ENCODE measurements around the gene SFXN5. TPM values are rescaled to one million over a fixed set of nuclear protein-coding genes. Genes with fewer than 3 reads are reported as not detected.

Gene SFXN5
- polyA plus RNA-seq, 3 donors, result 5.9 to 28.6 (median 9.5) TPM

DNA sequence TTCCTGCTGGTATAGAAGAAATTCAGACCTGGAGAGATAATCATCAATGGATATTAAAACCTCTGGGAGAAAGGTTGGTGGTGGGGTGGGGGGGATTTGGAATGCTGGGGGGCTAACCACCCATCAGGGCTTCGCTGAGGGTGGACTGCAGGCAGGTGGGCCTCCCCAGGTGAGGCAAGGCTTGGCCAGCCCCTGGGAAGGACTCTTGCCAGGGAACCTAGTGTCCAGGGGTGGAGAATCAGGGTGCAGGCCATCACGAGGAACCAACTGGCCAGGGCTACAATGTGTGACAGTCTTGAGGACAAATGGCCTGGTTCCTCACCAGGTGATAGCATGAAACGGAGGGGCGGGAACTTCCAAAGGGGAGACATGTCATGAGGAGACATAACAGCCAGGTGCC, 29.4 kb upstream of the SFXN5 start:
- no peak overlapping the region for H3K4me3 Mint-ChIP-seq
- no peaks in the 10 kb centered on the region for H3K36me3 ChIP-seq (replicated peaks in 1 of 2; ENCODE audit: control insufficient read depth in 1 of 2, insufficient read depth in 2 of 2, low read length in 2 of 2)
- DNase-seq, result no peak
- H3K9ac ChIP-seq (ENCODE audit: insufficient read depth, low read length, poor library complexity, severe bottlenecking), result no peak overlapping the region
- H3K4me3 ChIP-seq (replicated peaks in 1 of 3; ENCODE audit: low read depth in 2 of 3, low read length in 3 of 3), result no peak overlapping the region
- WGBS (ENCODE audit: insufficient coverage), result 91% methylated on average over 2 of the region's 4 CpGs
- intact Hi-C loops (cut with micrococcal nuclease), result no loop called here
- no peaks in the 10 kb centered on the region for H4K20me1 ChIP-seq (ENCODE audit: insufficient read depth, low read length)
- H3K4me2 ChIP-seq (replicated peaks; ENCODE audit: extremely low read depth, low read length, poor library complexity, severe bottlenecking), result no peak overlapping the region
- TF ChIP-seq, protein P1, sequence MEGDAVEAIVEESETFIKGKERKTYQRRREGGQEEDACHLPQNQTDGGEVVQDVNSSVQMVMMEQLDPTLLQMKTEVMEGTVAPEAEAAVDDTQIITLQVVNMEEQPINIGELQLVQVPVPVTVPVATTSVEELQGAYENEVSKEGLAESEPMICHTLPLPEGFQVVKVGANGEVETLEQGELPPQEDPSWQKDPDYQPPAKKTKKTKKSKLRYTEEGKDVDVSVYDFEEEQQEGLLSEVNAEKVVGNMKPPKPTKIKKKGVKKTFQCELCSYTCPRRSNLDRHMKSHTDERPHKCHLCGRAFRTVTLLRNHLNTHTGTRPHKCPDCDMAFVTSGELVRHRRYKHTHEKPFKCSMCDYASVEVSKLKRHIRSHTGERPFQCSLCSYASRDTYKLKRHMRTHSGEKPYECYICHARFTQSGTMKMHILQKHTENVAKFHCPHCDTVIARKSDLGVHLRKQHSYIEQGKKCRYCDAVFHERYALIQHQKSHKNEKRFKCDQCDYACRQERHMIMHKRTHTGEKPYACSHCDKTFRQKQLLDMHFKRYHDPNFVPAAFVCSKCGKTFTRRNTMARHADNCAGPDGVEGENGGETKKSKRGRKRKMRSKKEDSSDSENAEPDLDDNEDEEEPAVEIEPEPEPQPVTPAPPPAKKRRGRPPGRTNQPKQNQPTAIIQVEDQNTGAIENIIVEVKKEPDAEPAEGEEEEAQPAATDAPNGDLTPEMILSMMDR (IDR thresholded peaks at IDR 0.05), result no peak
- H3K27me3 ChIP-seq (ENCODE audit: control insufficient read depth in 2 of 2, insufficient read depth in 2 of 2, low read length in 2 of 2), result no peaks in the 10 kb centered on the region
- no peak overlapping the region for H2AFZ ChIP-seq (ENCODE audit: insufficient read depth, low read depth, low read length, poor library complexity, severe bottlenecking)
- H3K27ac Mint-ChIP-seq, result peak overlapping the region in 1 of 7 donors; percentile 88
- H3K9me3 Mint-ChIP-seq, result no peaks in the 10 kb centered on the region
- H3K27ac ChIP-seq (ENCODE audit: low read depth in 1 of 2, low read length in 2 of 2), result no peak overlapping the region
- H3K27me3 Mint-ChIP-seq (ENCODE audit: low read depth in 3 of 3), result peaks cover 8 to 12% (median 9%) of the 10 kb centered on the region in 3 donors
- no peaks in the 10 kb centered on the region for H3K79me2 ChIP-seq (ENCODE audit: insufficient read depth, low read length)
- no peaks in the 10 kb centered on the region for H3K4me1 ChIP-seq (ENCODE audit: control insufficient read depth in 1 of 2, insufficient read depth in 2 of 2, low read length in 2 of 2)
- H3K9me3 ChIP-seq (replicated peaks in 1 of 2; ENCODE audit: control insufficient read depth in 1 of 2, insufficient read depth in 1 of 2, low read length in 2 of 2), result no peaks in the 10 kb centered on the region
- no peaks in the 10 kb centered on the region for H3K36me3 Mint-ChIP-seq
- peaks cover 7% of the 10 kb centered on the region for H3K4me1 Mint-ChIP-seq

DNA sequence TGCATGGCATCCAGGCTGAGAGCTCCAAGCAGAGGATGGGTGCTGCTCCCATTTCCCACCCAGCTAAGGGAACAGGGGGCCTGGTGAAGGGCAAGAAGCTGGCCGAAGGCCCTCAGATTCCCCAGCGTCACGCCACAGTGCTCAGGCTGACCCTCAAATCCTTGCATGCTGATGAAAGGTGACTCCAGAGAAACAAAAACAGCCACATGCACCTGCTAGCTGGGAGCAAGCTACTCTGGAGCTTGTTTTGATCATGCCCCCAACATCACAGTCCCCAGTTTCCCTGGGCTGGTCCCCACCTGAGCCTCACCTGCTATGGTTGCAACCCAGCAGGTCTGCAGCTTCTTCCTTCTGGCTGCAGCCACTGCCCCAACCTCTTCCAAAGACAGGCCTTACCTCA, 28.0 kb upstream of the SFXN5 start:
- no peaks in the 10 kb centered on the region for H3K9me3 Mint-ChIP-seq
- intact Hi-C loops (cut with micrococcal nuclease), result loop anchor here in 1 of 2 donors (10.0 kb wide), 1 partner anchor 1675 kb away; no protein-coding TSS in a partner anchor
- no peak for DNase-seq
- no peak overlapping the region for H3K4me2 ChIP-seq (replicated peaks; ENCODE audit: extremely low read depth, low read length, poor library complexity, severe bottlenecking)
- H3K36me3 ChIP-seq (replicated peaks in 1 of 2; ENCODE audit: control insufficient read depth in 1 of 2, insufficient read depth in 2 of 2, low read length in 2 of 2), result no peaks in the 10 kb centered on the region
- H3K4me1 Mint-ChIP-seq, result peaks cover under 1% of the 10 kb centered on the region
- WGBS (ENCODE audit: insufficient coverage), result 100% methylated on average over 3 of the region's 3 CpGs
- no peaks in the 10 kb centered on the region for H3K27me3 ChIP-seq (ENCODE audit: control insufficient read depth in 2 of 2, insufficient read depth in 2 of 2, low read length in 2 of 2)
- H3K27me3 Mint-ChIP-seq (ENCODE audit: low read depth in 3 of 3), result peaks cover 8 to 9% (median 8%) of the 10 kb centered on the region in 3 donors
- no peaks in the 10 kb centered on the region for H3K36me3 Mint-ChIP-seq
- H3K9me3 ChIP-seq (replicated peaks in 1 of 2; ENCODE audit: control insufficient read depth in 1 of 2, insufficient read depth in 1 of 2, low read length in 2 of 2), result no peaks in the 10 kb centered on the region
- no peak overlapping the region for H2AFZ ChIP-seq (ENCODE audit: insufficient read depth, low read depth, low read length, poor library complexity, severe bottlenecking)
- no peak overlapping the region for H3K27ac ChIP-seq (ENCODE audit: low read depth in 1 of 2, low read length in 2 of 2)
- H3K4me3 Mint-ChIP-seq, result no peak overlapping the region
- no peaks in the 10 kb centered on the region for H4K20me1 ChIP-seq (ENCODE audit: insufficient read depth, low read length)
- TF ChIP-seq, protein P1 (IDR thresholded peaks at IDR 0.05), result no peak
- H3K9ac ChIP-seq (ENCODE audit: insufficient read depth, low read length, poor library complexity, severe bottlenecking), result no peak overlapping the region
- no peaks in the 10 kb centered on the region for H3K4me1 ChIP-seq (ENCODE audit: control insufficient read depth in 1 of 2, insufficient read depth in 2 of 2, low read length in 2 of 2)
- H3K79me2 ChIP-seq (ENCODE audit: insufficient read depth, low read length), result no peaks in the 10 kb centered on the region
- H3K27ac Mint-ChIP-seq, result no peak overlapping the region
- no peak overlapping the region for H3K4me3 ChIP-seq (replicated peaks in 1 of 3; ENCODE audit: low read depth in 2 of 3, low read length in 3 of 3)
